HG02870 (cell line): ENCODE measurements around the gene VWA5B2.

Source experiments
- ATAC-seq: cut with Tn5 transposase; IDR thresholded peaks from one replicate; pipeline ENCODE4 v1.9.1; 2021; ENCODE audit warnings: mild to moderate bottlenecking, moderate library complexity; ENCODE audit not compliant: unreplicated experiment

The VWA5B2 gene

DNA sequence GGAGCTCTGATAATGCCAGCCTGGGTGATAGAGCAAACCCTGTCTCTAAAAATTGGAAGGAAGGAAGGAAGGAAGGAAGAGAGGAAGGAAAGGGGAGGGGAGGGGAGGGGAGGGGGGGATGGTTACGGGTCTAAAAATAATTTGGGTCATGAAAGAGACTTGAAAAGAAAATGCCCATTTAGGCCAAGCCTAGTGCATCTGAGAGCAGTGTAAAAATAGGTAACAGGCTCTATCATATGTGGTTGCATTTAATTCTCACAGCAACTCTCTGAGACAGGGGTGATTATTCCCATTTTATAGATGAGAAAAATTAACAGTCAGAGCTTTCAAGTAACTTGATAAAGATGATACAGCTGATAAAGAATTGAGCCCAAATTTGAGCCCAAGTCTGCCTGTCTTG, 42.9 kb downstream of the VWA5B2 start:
- no peak for ATAC-seq

DNA sequence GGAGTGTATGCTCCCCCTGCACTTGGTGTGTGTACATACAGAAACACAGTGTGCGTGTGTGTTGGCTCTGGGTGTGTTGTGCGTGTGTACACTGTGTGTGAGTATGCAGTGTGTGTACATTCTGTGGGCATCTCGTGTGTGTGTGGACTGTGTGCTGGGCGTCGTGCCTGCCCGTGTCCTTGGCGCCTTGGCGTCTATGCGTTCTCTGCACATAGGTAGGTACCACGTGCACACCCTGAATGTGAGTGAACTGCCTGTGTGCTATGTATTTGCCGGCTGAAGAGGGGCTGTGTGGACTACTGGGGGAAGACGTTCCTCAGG, 46.0 kb downstream of the VWA5B2 start:
- no peak for ATAC-seq

DNA sequence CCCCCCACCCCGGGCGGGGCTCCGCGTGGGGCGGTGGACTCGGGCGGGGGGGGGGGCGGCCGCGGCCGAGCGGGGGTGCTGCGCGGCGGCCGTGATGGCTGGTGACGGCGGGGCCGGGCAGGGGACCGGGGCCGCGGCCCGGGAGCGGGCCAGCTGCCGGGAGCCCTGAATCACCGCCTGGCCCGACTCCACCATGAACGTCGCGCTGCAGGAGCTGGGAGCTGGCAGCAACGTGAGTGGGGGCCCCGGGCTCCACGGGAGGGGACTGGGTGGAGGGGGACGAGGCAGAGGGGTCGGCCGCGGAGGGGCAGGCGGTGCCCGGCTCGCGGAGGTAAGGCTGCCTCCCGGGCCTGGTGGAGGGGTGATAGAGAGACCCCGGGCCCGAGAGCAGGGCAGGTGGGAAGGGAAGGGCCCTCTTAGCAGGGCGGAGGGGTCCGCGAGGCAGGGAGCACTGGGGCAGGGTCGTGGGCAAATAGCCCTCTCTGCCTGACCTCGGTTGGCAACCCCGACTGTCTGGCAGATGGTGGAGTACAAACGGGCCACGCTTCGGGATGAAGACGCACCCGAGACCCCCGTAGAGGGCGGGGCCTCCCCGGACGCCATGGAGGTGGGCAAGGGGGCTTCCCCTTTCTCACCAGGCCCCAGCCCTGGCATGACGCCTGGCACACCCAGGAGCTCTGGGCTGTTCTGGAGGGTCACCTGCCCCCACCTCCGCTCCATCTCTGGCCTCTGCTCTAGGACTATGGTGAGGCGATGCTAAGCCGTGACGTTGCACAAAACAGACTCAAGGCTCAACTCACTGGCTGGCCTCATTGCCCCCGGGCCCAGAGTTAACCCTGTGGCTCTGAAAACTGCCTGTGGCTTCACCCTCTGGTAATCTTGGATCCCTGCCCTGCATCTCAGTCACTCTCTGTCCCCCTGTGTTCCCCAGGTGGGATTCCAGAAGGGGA, 46.9 kb downstream of the VWA5B2 start, which contains the start of gene ECE2:
Gene ECE2, plus strand, starts transcription at position 62 of the 950 bp plus-strand sequence. Its CDS starts 132 bp downstream, at position 194.
- no peak for ATAC-seq

DNA sequence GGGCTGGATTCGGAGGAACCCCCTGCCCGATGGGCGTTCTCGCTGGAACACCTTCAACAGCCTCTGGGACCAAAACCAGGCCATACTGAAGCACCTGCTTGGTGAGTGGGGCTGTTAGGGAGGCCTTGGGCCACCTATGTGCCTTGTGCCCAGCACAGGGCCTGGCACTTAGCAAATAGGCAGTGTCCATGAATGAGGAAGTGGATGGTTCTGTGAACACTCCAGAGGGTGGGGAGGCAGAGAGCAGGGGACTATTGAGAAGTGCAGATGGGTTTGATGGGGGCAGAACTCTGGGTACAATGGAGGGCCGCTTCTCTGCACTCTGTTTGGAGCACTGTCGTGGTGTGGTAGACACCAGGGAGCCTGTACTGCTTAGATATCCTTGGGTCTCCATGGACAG, 48.0 kb downstream of the VWA5B2 start:
- ATAC-seq = no peak

DNA sequence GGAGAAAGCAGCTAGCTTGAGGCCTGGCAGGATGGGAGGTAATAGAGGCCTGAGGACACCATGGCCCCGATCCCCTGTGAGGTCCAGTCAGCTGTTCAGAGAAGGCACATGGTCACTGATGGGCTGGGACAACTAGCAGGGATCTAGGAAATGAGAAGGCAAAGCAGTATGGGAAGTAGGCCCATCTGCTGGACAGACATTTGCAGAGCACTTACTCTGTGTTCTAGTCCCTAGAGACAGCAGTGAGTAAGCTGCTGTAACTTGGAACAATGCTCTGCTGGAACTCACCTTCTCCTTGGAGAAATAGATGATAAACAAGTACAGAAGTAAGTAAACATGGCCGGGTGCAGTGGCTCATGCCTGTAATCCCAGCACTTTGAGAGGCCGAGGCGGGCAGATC, 53.6 kb downstream of the VWA5B2 start:
- ATAC-seq = no peak

DNA sequence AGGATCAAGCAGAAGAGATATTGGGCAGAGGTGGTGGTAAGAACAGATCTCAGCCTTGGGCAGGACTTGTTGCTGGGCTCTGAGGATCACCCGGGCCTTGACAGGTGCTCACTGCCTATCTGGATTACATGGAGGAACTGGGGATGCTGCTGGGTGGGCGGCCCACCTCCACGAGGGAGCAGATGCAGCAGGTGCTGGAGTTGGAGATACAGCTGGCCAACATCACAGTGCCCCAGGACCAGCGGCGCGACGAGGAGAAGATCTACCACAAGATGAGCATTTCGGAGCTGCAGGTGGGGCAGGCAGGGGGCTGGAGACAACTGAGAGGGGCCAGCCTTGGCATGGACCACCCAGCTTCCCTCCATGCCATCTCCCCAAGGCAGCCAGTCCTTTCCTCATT, 54.3 kb downstream of the VWA5B2 start:
- no peak for ATAC-seq

DNA sequence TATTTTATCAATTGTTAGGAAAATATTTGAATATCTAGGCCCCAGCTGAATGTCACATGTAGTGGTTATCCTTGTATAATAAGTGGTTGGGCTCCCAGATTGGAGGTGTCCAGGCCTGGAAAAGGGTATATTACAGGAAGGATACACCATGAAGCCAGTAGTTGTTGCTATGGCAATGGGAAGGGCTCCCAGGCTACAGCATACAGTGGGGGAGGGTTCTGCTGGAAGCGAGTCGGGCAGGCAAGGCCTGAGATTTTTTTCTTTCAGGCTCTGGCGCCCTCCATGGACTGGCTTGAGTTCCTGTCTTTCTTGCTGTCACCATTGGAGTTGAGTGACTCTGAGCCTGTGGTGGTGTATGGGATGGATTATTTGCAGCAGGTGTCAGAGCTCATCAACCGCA, 55.3 kb downstream of the VWA5B2 start:
- no peak for ATAC-seq

DNA sequence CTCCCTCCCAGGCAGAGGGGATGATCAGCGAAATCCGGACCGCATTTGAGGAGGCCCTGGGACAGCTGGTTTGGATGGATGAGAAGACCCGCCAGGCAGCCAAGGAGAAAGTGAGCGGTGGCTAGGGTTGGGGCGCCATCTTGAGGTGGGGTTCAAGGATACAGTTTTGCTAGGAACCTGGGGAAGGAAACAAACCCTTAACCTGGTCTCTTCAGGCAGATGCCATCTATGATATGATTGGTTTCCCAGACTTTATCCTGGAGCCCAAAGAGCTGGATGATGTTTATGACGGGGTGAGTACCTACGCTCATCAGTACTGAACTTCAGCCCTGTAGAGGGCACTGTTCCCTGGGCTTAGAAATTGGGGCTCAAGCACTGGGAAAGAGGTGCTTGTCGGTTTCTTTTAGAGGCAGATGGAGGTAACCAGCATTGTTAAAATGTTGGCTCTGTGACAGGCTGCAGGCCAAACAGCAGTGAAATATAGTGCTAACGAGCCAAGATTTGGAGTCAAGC, 60.1 kb downstream of the VWA5B2 start:
- no peak for ATAC-seq

DNA sequence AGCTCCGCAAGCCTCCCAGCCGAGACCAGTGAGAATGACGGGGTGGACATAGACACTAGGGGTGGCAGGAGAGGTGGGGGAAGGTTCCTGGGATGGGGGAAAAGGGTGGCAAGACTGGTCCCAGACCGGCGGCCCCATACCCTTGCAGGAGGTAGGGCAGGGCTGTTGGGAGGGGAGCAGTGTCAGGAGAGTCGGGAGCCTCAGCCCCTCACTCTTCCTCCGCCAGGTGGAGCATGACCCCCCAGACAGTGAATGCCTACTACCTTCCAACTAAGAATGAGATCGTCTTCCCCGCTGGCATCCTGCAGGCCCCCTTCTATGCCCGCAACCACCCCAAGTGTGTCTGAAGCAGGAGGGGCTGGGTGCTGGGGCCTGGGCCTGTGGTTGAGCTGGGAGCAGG, 60.9 kb downstream of the VWA5B2 start:
- no peak for ATAC-seq

DNA sequence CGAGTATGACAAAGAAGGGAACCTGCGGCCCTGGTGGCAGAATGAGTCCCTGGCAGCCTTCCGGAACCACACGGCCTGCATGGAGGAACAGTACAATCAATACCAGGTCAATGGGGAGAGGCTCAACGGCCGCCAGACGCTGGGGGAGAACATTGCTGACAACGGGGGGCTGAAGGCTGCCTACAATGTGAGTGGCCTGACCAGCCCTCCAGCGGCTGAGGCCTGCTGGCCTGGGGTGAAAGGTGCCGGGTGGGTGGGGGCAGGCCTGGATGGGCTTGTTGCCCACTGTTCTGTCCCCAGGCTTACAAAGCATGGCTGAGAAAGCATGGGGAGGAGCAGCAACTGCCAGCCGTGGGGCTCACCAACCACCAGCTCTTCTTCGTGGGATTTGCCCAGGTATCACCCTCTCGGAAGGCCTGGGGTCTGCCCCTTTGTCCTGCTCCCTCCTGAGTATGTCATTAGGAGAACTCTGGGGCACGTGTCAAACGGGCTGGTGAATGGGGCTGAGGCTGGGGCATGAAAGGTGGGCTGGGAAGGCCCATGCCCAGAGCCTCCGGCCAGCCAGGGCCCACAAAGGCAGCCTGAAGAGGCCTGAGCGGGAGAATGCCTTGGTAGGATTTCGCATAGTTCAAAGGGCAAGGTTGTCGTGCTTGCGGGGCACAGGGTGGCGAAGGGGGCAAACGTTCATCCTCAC, 61.8 kb downstream of the VWA5B2 start:
- no peak for ATAC-seq
